NCI-H524 (cell line): Measurements from ENCODE around the gene RYR3.
"Not testable (repeated sequence)": the region's sequence is repeated elsewhere in the genome, so short reads cannot be mapped to it uniquely, and the experiment has no call there.

ENCODE experiments used
- DNase-seq, 2 experiments: peaks; one replicate each; lab custom pipeline; 2025; lab: John Stamatoyannopoulos, UW

The RYR3 gene

DNA sequence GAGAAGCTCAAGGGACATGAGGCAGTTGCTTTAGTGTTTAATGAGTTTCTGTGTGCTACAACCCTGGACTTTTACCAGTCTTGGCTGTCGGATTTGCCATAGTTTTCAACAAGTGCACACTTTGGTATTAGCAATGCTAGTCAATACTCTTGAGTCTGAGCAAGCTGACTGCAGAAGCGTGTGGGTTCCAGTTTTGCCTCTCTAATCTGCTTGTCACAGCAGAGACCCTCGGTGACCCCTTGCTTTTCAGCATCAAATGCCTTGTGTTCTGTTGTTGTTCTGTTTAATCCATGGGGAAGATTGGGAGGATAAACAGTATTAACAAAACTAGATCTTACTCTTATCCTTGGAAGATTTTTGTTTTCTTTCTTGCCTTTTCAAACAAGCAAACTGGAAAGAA lies 463.2 kb downstream of the RYR3 start:
- no peak for DNase-seq

DNA sequence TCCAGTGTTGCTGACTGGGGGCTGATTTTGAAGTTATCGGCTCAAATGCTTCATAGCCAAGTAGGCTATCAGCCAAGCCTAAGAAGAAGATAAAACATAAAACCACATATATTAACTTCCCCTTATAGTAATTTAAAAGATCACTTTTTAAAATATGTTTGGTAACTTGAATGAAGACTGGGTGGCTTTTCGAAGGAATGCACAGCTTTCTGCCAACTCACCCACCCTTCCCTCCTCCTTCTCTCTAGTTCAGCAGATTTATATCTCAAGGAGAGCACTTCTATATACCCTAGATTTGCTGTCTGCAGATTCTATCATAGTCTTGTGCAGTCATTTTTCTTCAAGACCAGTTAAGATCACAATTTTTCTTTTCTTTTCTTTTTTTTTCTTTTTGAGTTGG lies 468.1 kb downstream of the RYR3 start:
- no peak for DNase-seq

DNA sequence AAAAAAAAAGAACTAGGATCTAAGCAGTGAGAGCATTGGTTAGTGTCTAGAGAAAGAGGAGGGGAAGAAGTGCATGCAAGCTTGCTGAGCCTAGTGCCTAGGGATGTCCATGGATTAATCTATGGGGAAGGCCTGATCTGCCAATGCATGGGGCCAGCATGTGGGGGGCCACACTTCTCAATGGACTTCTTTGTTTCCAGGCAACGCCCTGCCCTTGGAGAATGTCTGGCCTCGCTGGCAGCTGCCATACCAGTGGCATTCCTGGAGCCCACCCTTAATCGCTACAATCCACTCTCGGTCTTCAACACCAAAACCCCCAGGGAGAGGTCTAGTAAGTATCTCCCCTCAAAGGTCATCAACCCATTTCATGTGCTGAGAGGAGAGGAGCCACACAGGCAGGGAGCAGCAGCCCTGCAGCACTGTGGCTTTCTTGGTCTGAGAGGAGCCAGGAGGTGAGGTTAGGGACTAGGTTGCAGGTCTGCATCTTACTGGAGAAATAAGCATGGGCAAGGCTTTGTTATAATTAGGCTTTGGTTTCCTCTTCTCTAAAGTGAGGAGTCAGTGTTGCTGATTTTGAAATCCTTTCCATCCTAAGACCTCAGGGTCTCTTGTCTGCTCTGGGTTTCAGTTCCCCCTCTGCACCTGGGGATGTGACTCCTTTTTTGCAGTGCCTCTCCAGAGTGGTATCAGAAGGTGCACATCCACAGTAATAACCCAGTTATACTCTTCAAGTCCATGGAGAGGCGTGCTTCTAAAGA lies 469.4 kb downstream of the RYR3 start:
- DNase-seq = no peak

DNA sequence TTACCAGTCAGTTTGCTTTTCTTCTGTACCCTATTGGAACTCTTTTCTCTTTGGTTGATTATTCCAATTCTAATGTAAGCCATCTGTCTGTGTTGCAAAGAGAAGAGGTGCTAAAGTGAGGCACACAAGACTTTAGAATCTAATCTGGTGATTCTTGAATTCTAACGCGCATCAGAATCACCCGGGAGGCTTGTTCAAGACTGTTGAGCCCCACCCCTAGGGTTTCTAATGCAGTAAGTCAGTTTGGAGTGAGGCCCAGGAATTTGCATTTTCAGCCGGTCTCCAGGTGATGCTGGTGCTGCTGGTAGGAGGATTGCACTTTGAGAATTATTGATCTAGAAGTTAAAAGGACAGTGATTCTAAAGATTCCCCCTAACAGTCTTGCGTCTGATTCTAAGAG lies 472.2 kb downstream of the RYR3 start:
- no peak for DNase-seq

DNA sequence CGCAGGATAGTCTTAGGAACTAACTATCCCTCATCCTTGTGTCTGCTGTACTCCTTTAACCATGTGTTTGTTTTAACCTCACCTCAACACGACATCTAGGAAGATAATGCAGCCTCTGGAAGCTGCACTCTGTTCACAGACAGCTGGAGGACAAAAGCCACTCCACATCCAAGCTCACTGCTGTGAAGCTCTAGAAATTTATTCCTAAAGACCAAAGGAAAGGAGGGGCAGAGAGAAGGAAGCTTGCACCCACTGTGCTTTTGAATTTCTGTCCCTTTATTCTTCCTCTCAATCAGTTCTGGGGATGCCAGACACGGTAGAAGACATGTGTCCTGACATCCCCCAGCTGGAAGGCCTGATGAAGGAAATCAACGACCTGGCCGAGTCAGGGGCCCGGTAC lies 474.6 kb downstream of the RYR3 start:
- no peak for DNase-seq

DNA sequence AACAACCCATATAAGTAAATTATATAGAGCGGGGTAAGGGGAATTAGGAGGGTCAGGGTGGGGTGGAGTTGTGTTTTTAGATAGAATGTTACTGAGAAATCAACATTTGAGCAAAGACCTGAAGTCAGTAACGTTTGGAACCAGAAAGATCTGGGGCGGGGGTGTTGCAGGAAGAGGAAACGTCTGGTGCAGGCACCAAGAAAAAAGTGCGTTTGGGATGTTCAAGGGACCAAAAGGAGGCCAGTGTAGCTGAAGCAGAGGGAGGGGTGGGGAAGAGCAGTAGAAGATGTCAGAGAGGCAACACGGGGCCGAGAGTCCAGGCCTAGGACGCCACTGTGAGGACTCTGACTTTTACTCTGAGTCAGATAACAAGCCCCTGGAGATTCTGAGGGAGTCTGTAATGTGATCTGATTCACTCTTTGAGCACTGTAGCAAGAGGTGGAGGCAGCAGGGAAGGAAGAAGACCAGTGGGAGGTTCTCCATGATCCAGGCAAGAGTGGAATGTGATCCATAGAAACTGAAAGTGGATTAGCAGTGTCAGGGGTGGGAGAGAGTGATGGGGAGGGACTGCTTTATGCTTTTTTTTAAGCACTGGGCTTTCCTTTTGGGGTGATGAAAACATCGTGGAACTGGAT lies 478.3 kb downstream of the RYR3 start:
- DNase-seq = no peak

DNA sequence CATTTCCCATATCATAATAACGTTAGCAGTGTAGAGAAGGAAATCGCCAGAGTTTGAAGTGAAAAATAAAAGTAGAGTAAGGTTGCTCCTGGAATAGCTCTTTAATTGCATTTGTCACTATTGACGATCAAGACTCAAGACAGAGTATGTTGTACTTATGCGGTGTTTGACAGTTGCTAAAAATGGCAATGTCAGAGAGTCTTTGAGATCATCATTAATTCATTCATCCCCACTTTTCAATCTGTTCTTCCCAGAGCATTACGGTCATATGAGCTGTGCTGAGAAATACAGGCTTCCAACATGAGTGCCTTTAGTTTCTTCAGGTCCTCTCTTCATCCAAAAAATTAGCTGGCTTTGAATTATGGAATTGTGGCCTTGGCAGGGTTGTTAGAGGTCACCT lies 483.7 kb downstream of the RYR3 start:
- no peak for DNase-seq

DNA sequence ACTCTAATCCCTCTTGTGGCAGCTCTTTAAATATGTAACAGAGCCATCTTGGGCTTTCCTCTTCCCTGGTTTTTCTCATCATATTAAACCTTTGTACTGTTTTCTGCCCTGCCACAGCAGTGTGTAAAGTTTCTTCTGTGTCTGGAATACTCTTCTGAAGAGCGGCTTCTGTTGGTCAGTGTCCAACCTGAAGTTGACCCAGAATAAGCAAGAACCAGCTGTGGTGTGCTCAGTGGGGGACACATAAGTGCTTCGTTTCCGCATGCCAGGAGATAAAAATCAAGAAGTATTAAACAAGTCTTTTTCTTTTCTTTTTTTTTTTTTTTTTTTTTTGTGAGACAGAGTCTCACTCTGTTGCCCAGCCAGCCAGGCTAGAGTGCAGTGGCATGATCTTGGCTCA lies 484.3 kb downstream of the RYR3 start:
- no peak for DNase-seq

DNA sequence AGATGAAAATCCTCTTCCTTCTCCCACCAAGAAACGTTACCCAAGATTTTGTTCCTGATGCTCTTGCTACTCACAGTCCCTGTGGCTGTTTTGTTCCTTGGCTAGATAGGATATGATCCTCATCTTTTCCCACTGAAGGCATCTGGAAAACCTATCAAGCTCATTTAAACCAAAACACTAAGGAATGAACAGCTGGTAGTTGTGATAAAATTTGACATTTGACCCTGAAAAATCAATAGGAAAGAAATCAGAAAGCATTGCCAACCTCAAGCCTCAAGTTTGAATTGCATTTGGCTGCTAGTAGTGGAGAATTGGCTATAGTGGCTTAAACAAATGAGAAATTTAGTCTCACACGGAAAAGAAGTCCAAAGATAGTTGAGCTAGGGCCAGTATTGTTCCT lies 486.9 kb downstream of the RYR3 start:
- DNase-seq = no peak

DNA sequence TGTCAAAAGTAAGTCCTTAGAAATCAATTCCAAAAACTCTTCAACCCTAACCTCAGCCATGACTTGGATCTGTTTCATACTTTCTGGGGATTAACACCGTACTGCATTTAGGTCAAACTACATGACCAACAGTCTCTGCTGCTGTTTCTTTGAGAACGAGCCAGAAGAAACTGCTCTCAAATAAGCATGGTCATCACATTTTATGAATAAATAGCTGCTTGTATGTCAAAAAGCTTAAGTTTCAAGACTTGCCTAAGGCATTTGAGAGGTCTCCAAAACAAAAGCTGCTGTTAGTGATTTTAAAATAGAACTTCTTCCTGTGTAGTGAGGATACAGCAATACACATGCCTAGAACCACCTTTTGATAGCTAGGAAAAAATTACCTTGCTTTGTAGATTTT lies 491.2 kb downstream of the RYR3 start:
- DNase-seq = no peak

DNA sequence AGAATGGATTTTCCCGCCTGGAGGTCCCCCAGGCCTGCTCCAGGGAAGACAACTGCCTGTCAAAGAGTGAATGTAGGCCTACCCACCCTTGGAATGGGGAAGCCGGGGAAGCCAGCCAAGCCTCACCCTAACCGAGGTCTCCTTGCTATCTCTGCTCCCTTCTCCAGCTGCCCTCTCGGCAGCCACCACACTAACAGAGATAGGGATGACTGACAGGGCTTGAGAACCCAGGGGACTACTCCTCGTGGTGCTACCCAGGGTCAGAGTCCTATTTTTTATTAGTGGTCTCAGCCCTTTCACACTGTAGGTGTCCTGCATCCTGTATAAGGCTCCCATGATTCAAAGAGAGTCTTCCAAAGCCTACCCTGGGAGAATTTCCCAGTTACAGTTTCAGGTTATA lies 496.9 kb downstream of the RYR3 start:
- no peak for DNase-seq

DNA sequence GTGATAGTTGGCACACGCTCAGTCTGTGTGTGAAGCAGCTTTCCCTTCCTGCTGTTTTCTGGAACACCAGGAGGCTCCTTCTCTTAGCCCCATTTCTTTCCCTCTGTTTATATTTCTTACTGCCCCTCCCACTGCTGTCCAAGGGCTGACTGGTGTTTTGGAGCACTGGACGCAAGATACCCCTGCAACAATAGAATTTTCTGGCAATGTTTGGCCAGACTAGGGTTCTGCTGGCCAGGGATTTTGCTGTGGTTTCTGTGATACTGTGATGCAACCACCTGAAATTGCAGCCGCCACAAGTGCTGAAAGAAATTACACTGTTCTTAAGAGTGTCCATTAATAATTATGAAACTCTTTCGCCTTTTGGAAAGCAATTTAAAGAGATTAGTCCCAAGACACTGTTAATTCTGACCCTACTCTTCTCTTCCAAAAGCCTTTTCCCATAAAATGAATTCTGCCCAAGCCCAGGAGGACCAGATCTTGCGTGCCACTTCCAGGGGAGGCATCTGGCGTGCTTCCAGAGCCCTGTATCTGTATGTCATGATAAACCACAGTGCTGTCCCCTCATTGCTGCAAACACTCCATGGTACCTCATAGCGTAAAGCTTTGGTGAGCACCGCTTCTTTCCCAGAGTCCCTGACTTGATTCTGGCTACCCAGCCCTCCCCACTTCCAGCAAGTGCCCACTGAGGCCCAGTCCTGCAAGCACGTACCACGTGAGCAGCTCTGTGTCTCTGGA lies 498.1 kb downstream of the RYR3 start:
- DNase-seq = no peak

DNA sequence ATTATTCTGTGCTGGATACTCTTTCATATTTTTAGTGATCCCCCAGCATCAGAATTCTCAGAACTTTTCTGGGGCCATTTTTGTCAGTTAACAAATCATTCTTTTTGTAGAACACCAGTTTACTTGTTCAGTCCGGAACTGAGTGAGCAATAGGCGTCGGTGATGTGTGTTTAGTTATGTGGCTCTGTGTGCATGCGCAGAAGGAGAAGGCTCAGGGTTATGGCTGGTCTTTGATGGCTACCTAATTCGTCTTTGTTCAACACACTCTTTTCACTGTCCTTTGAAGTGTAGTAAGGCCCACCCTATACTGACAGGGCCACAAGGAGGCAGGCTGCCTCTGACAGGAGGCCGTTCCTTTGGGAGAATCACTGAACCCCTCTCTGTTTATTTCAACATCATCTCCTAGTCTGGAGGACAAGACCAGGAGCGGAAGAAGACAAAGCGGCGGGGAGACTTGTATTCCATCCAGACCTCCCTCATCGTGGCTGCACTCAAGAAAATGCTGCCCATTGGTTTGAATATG lies 499.4 kb downstream of the RYR3 start:
- DNase-seq = no peak

DNA sequence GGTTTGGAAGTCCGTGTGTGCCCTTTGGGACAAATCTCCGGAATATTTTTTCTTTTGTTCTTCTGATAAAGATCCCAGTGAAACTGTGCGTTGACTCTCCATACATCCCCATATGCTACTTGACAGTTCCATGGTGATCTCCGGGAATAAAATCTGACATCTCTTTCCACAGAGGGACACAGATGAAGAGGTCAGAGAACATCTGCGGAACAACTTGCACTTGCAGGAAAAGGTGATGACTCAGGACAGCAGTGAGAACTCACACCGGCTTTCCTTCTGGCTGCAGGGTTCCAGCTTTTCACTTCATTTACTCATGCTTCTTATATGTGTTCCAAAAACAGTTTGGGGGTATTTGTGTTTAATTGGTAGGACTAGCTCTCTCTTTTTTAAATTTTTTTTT lies 500.0 kb downstream of the RYR3 start:
- DNase-seq = no peak

DNA sequence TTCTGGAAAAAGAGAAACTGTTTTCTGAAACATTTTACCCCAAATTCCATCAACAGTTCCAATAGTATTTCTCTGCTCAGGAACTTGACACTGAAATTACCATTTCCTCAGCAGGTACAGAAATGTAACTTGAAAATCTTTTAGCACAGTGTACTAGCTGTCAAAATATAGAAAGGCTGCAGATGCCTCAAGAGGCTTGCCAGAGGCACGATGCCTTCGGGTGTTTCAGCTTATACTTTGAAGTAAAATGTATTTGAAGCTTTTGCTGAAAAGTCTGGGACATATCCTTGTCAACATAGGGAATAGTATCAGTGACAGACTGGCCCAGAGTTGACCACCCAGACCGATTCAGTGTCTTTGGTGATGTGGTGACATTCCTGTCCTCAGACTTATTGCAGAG lies 503.1 kb downstream of the RYR3 start:
- DNase-seq = no peak

DNA sequence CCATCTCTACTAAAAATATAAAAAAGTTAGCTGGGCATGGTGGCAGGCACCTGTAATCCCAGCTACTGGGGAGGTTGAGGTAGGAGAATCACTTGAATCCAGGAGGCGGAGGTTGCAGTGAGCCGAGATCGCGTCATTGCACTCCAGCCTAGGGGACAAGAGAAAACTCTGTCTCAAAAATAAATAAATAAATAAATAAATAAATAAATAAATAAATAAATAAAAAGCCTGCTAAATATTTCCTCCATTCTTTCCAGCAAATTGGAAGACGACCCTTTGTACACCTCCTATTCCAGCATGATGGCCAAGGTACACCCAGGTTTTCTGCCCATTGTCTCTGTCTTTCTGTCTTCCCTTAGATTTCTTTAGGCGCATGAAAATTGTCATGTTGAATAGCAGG lies 508.7 kb downstream of the RYR3 start:
- DNase-seq = not testable (repeated sequence)

DNA sequence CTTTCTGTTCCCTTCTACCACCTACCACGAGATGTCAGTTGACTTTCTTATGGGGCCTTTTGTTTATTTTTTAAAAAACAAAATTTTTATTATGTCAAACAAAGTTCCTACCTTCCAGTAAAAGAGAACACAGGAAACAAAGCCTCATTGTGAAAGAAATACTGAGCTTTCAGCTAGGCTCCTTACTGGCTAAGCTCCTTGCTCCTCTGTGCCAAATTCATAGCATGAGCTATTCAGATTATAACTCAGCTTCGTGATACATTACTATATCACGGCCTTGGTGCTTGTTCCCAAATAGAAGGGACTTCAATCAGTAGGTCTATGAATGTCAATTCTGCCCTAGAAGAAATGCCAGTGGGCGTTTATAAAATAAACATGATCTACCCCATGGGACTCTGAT lies 511.7 kb downstream of the RYR3 start:
- no peak for DNase-seq

DNA sequence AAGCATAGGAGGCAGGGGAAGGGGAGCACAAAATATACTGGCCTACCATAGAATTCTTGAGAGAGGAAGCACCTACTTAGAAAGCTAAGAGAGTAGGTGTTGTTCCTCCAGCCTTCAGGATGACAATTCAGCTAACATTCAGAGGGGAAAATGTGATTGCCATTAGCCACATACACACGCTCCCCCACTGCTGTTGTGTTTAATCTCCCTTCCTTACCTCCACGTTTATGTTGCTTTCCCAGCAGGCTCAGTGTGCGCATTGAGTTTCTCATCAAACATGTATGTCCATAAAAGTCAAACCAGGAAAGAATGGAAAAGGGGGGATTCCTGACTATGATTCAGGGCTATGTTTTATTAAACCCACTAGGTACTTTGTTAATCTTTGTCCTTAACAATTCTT lies 512.4 kb downstream of the RYR3 start:
- no peak for DNase-seq

DNA sequence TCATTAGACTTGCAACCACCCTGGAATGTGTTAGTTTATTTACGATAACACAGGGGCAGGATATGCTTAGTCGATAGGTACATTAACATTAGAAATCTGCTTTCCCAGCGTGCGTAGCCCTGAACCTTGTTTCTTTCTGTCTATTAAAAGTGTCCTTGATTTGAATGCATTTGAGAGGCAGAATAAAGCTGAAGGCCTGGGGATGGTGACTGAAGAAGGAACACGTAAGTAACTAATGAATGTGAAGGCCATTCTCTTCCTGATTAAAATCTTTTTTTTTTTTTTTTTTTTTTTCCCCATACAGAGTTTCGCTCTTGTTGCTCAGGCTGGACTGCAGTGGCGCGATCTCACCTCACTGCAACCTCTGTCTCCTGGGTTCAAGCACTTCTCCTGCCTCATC lies 514.7 kb downstream of the RYR3 start:
- no peak for DNase-seq

DNA sequence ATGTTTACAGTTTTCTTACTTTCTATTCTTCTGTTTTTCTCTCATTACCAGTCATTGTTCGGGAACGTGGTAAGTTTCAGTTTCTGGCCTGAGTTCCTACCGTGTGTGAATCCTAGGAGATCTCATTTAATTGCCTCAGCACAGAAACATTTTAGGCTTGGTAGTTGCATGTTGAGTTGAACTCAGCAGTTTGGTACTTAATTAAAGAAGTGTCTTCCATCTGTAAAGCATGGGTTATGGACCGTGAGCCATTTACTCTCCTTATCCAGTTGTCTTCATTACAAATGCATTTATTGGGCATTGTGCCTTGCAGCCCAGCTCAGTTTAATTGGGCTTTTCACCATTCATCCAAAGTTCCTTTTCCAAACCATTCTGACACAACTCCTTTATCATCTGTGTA lies 515.4 kb downstream of the RYR3 start:
- no peak for DNase-seq

DNA sequence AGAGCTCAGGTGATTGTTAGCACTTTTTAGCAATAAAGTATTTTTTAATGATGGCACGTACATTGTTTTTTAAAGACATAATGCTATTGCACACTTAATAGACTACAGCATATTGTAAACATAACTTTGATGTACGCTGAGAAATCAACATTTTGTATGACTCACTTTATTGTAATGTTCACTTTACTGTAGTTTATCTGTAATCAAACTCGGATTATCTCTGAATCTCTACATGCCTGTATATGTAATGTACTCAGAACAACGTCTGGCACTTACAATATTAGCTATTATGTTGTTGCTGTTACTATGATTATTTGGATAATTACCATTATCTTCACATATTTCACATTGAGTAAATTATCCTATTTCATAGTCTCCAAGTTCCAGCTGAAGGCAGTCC lies 519.6 kb downstream of the RYR3 start:
- DNase-seq = no peak

DNA sequence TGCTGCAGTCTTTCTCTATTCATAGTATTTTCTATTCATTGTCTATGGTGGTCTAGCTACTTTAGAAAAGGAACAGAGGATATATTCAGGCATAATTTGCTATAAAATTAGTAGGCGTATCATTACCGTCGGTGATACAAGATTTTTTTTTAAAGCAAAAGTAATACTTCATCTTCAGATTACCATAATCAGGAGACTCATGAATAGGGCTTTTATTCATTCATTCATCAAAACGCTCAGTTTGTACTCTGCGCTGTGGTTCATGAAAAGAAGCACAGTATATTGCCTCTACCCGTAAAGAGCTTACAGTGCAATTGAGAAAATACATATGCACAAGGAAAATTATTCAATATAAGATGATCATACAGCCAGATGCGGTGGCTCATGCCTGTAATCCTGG lies 520.9 kb downstream of the RYR3 start:
- no peak for DNase-seq
